ENCODE measurements around the gene BHLHA15. TPM values are rescaled to one million over a fixed set of nuclear protein-coding genes. Genes with fewer than 3 reads are reported as not detected.

BHLHA15 gene
- total RNA-seq, 1 donor from 2014 or later, result not detected

- intact Hi-C loops (cut with DNase I), result loop anchor here (5.0 kb wide), 1 partner anchor 36 kb away; no protein-coding TSS in a partner anchor
- Histone ChIP-seq H3K27ac (peak overlapping the region; percentile 68), H3K27me3 (no peaks in the 10 kb centered on the region), H3K4me3 (peak overlapping the region; percentile 69 to 88), H3K36me3 (no peaks in the 10 kb centered on the region), H3K4me1 (peaks cover 32% of the 10 kb centered on the region), H3K9me3 (no peaks in the 10 kb centered on the region)
- DNase-seq (ENCODE audit: extremely low spot score in 2 of 2), result no peak
- TF ChIP-seq, protein P1, sequence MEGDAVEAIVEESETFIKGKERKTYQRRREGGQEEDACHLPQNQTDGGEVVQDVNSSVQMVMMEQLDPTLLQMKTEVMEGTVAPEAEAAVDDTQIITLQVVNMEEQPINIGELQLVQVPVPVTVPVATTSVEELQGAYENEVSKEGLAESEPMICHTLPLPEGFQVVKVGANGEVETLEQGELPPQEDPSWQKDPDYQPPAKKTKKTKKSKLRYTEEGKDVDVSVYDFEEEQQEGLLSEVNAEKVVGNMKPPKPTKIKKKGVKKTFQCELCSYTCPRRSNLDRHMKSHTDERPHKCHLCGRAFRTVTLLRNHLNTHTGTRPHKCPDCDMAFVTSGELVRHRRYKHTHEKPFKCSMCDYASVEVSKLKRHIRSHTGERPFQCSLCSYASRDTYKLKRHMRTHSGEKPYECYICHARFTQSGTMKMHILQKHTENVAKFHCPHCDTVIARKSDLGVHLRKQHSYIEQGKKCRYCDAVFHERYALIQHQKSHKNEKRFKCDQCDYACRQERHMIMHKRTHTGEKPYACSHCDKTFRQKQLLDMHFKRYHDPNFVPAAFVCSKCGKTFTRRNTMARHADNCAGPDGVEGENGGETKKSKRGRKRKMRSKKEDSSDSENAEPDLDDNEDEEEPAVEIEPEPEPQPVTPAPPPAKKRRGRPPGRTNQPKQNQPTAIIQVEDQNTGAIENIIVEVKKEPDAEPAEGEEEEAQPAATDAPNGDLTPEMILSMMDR (IDR thresholded peaks at IDR 0.05), result no peak
- TF ChIP-seq POLR2AphosphoS5 (IDR thresholded peaks at IDR 0.05; ENCODE audit: insufficient read depth in 1 of 2, low read depth in 1 of 2) (no peak), POLR2A (IDR thresholded peaks at IDR 0.05) (no peak)
These were observed 40.0 kb downstream of the BHLHA15 start for GRCh38 chr7:98251231-98251600.

- Histone ChIP-seq H3K27ac (peak within 1 kb of the TSS; percentile 68), H3K27me3 (no peaks in the 10 kb centered on the region), H3K4me3 (peak within 1 kb of the TSS; percentile 69 to 88), H3K9me3 (no peaks in the 10 kb centered on the region), H3K4me1 (peaks cover 32% of the 10 kb centered on the region), H3K36me3 (no peaks in the 10 kb centered on the region)
- peak in 1 of 2 donors; percentile 94 for DNase-seq (ENCODE audit: extremely low spot score in 2 of 2)
- intact Hi-C loops (cut with DNase I), result loop anchor here (5.0 kb wide), 1 partner anchor 35 kb away; no protein-coding TSS in a partner anchor
- TF ChIP-seq POLR2AphosphoS5 (IDR thresholded peaks at IDR 0.05; ENCODE audit: insufficient read depth in 1 of 2, low read depth in 1 of 2), result peak in 1 of 2 donors; percentile 75
- peak in 1 of 2 donors; percentile 12 for TF ChIP-seq POLR2A (IDR thresholded peaks at IDR 0.05)
- TF ChIP-seq, protein P1 (IDR thresholded peaks at IDR 0.05), result no peak
These were observed 40.6 kb downstream of the BHLHA15 start, which contains the start of gene TECPR1 for GRCh38 chr7:98251601-98252424. Gene TECPR1 (minus strand): TSS chr7:98252232. CDS start chr7:98246146, 6,086 bp downstream.

DNA sequence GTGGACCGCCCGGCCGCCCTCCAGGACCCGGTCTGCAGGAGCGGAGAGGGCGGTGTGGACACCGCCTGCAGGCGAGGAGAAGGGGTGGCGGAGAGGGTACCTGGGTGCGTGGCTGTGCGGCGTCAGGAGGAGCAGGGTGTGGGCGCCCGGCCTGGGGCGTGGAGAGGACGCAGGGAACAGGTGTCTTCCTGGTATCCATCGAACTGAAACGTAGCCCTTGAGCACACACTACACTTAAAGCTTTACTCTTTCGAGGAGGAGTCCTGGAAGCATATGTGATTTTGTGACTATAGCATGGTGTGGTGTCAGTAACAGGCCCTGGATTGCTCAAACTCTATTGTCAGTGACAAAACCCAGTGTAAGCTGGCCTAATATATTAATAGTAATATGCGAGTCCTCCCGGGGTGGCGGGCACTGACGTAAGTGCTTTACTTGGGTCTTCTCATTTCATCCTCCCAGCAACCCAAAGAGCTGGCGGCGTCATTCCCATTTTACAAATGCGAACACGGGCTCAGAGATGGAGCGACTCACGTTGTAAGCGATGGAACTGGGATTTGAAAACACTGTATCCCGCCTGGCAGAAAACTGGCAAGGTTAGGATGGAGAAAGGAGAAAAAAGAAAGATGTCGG, 41.3 kb downstream of the BHLHA15 start:
- TF ChIP-seq POLR2AphosphoS5 (IDR thresholded peaks at IDR 0.05; ENCODE audit: insufficient read depth in 1 of 2, low read depth in 1 of 2), result no peak
- TF ChIP-seq, protein P1 (IDR thresholded peaks at IDR 0.05), result no peak
- no peak for TF ChIP-seq POLR2A (IDR thresholded peaks at IDR 0.05)
- intact Hi-C loops (cut with DNase I), result loop anchor here (5.0 kb wide), 1 partner anchor 35 kb away; no protein-coding TSS in a partner anchor
- peaks cover 32% of the 10 kb centered on the region for H3K4me1 ChIP-seq

GRCh38 chr7:98254516-98254915, 43.3 kb downstream of the BHLHA15 start:
- H3K27ac ChIP-seq, result no peak overlapping the region
- intact Hi-C loops (cut with DNase I), result loop anchor here (5.0 kb wide), 1 partner anchor 33 kb away; no protein-coding TSS in a partner anchor
- DNase-seq (ENCODE audit: extremely low spot score in 2 of 2), result no peak
- H3K4me1 ChIP-seq, result peaks cover 32% of the 10 kb centered on the region
- H3K27me3 ChIP-seq, result no peaks in the 10 kb centered on the region
- H3K4me3 ChIP-seq, result no peak overlapping the region
- no peaks in the 10 kb centered on the region for H3K9me3 ChIP-seq
- H3K36me3 ChIP-seq, result no peaks in the 10 kb centered on the region
- TF ChIP-seq, protein P1 (IDR thresholded peaks at IDR 0.05), result no peak
- TF ChIP-seq POLR2AphosphoS5 (IDR thresholded peaks at IDR 0.05; ENCODE audit: insufficient read depth in 1 of 2, low read depth in 1 of 2) (no peak), POLR2A (IDR thresholded peaks at IDR 0.05) (no peak)

More for the DNA sequence above, 41.3 kb downstream of the BHLHA15 start:
- no peak for DNase-seq (ENCODE audit: extremely low spot score in 2 of 2)
- no peaks in the 10 kb centered on the region for H3K36me3 ChIP-seq
- H3K4me3 ChIP-seq, result peak overlapping the region; percentile 69 to 88
- H3K27me3 ChIP-seq, result no peaks in the 10 kb centered on the region
- H3K9me3 ChIP-seq, result no peaks in the 10 kb centered on the region
- peak overlapping the region; percentile 68 for H3K27ac ChIP-seq

All from vagina (tissue), 2 donors.